Testis (tissue), 2 donors: ENCODE data around the gene TPPP2.

Experiments used
- POLR2A ChIP-seq: fragments of 450-650 bp; IDR thresholded peaks from one replicate; pipeline ENCODE4 v1.6.1; 2017; ENCODE audit warnings: antibody characterized with exemption, mild to moderate bottlenecking, moderate library complexity
- TF ChIP-seq, protein P1 (sequence below), 3 experiments: fragments of 450-650 bp in 2 of 3; fragments of 200-600 bp in 1 of 3; sonication (generic) in 1 of 3; IDR thresholded peaks; one replicate each; pipeline ENCODE4 v1.5.1; 2016 to 2019; ENCODE audit warnings: antibody characterized with exemption in 3 of 3, mild to moderate bottlenecking in 2 of 3, moderate library complexity in 1 of 3

GRCh38 chr14:21029917-21030316, at the start of gene TPPP2:
- TF ChIP-seq, protein P1, sequence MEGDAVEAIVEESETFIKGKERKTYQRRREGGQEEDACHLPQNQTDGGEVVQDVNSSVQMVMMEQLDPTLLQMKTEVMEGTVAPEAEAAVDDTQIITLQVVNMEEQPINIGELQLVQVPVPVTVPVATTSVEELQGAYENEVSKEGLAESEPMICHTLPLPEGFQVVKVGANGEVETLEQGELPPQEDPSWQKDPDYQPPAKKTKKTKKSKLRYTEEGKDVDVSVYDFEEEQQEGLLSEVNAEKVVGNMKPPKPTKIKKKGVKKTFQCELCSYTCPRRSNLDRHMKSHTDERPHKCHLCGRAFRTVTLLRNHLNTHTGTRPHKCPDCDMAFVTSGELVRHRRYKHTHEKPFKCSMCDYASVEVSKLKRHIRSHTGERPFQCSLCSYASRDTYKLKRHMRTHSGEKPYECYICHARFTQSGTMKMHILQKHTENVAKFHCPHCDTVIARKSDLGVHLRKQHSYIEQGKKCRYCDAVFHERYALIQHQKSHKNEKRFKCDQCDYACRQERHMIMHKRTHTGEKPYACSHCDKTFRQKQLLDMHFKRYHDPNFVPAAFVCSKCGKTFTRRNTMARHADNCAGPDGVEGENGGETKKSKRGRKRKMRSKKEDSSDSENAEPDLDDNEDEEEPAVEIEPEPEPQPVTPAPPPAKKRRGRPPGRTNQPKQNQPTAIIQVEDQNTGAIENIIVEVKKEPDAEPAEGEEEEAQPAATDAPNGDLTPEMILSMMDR (IDR thresholded peaks at IDR 0.05): no peak
- TF ChIP-seq POLR2A: no peak
